BLaER1 treated with 17β-estradiol and CSF1 and Interleukin-3, amounts not matched to agents 10 nM and 100 nM (cell line): ENCODE data around the gene C19orf47.

Source experiments
- H3K27ac ChIP-seq, 11 experiments: shearing (Covaris generic); formaldehyde crosslinking; 2 replicates each; pipeline ENCODE4 v1.8.1; 2022
- H3K27me3 ChIP-seq, 11 experiments: shearing (Covaris generic); formaldehyde crosslinking; 2 replicates each; pipeline ENCODE4 v1.8.1; 2022
- H3K36me3 ChIP-seq, 11 experiments: shearing (Covaris generic); formaldehyde crosslinking; 2 replicates each; pipeline ENCODE4 v1.8.1; 2022
- H3K4me1 ChIP-seq, 10 experiments: shearing (Covaris generic); formaldehyde crosslinking; 2 replicates each; pipeline ENCODE4 v1.8.1; 2022
- H3K4me2 ChIP-seq, 11 experiments: shearing (Covaris generic); formaldehyde crosslinking; 2 replicates each; pipeline ENCODE4 v1.8.1; 2022
- H3K4me3 ChIP-seq, 10 experiments: shearing (Covaris generic); formaldehyde crosslinking; 2 replicates each; pipeline ENCODE4 v1.8.1; 2022
- H3K9ac ChIP-seq, 11 experiments: shearing (Covaris generic); formaldehyde crosslinking; 2 replicates each; pipeline ENCODE4 v1.8.1; 2022
- H3K9me3 ChIP-seq, 11 experiments: shearing (Covaris generic); formaldehyde crosslinking; replicated peaks in 1 of 11; 2 replicates each; pipeline ENCODE4 v1.8.1; 2022
- H4K20me1 ChIP-seq, 11 experiments: shearing (Covaris generic); formaldehyde crosslinking; 2 replicates each; pipeline ENCODE4 v1.8.1; 2022
- Cebpa-rat ChIP-seq, 11 experiments: shearing (Covaris generic); IDR thresholded peaks; 2 replicates each; pipeline ENCODE4 v1.8.1; 2022

The C19orf47 gene

GRCh38 chr19:40348125-40348913 is at the start of gene C19orf47, which contains the start of gene PLD3:
Gene C19orf47, minus strand, starts transcription at chr19:40348397. Its CDS starts 6,540 bp downstream, at chr19:40341857.
Gene PLD3, plus strand, starts transcription at chr19:40348695. Its CDS starts 17,789 bp downstream, at chr19:40366484.
- H3K4me3 ChIP-seq = peak within 1 kb of the TSS; percentile 73 to 84 (median 78)

GRCh38 chr19:40397568-40397906 is 49.3 kb upstream of the C19orf47 start:
- H3K9me3 ChIP-seq = no peaks in the 10 kb centered on the region
- no peak overlapping the region for H3K4me2 ChIP-seq
- TF ChIP-seq Cebpa-rat (IDR thresholded peaks at IDR 0.05) = no peak
- H3K27ac ChIP-seq = no peak overlapping the region
- peaks cover 0 to 8% (median 1%) of the 10 kb centered on the region in 10 experiments; a peak in 10 of 20 replicates for H3K4me1 ChIP-seq
- H3K4me3 ChIP-seq = no peak overlapping the region
- H3K36me3 ChIP-seq = no peaks in the 10 kb centered on the region; a peak in 1 of 22 replicates
- H4K20me1 ChIP-seq = peaks cover 0 to 31% (median 0%) of the 10 kb centered on the region in 11 experiments; a peak in 2 of 22 replicates
- H3K9ac ChIP-seq = no peak overlapping the region
- H3K27me3 ChIP-seq = no peaks in the 10 kb centered on the region

More at GRCh38 chr19:40348125-40348913, at the start of gene C19orf47, which contains the start of gene PLD3:
- Histone ChIP-seq H4K20me1 (peaks cover 0 to 15% (median 3%) of the 10 kb centered on the region in 11 experiments; a peak in 9 of 22 replicates), H3K9ac (peak within 1 kb of the TSS; percentile 77 to 90 (median 86)), H3K9me3 (no peaks in the 10 kb centered on the region), H3K4me2 (peak within 1 kb of the TSS; percentile 90 to 96 (median 93)), H3K27ac (peak within 1 kb of the TSS; percentile 65 to 84 (median 76); a peak in 21 of 22 replicates), H3K4me1 (peaks cover 19 to 48% (median 22%) of the 10 kb centered on the region in 10 experiments), H3K36me3 (peaks cover 0 to 5% (median 2%) of the 10 kb centered on the region in 11 experiments; a peak in 6 of 22 replicates), H3K27me3 (no peaks in the 10 kb centered on the region)
- TF ChIP-seq Cebpa-rat (IDR thresholded peaks at IDR 0.05) = no peak

- no peak for TF ChIP-seq Cebpa-rat (IDR thresholded peaks at IDR 0.05)
- H3K27me3 ChIP-seq = no peaks in the 10 kb centered on the region
- H3K4me3 ChIP-seq = no peak overlapping the region
- H3K36me3 ChIP-seq = no peaks in the 10 kb centered on the region; a peak in 1 of 22 replicates
- H4K20me1 ChIP-seq = peaks cover 0 to 31% (median 0%) of the 10 kb centered on the region in 11 experiments; a peak in 2 of 22 replicates
- no peak overlapping the region for H3K4me2 ChIP-seq
- H3K27ac ChIP-seq = no peak overlapping the region
- peaks cover 0 to 13% (median 4%) of the 10 kb centered on the region in 10 experiments; a peak in 8 of 20 replicates for H3K4me1 ChIP-seq
- H3K9me3 ChIP-seq = no peaks in the 10 kb centered on the region
- no peak overlapping the region for H3K9ac ChIP-seq
Observed at GRCh38 chr19:40396886-40397567, 48.8 kb upstream of the C19orf47 start.

GRCh38 chr19:40395956-40396355 is 47.8 kb upstream of the C19orf47 start:
- Histone ChIP-seq H3K9me3 (no peaks in the 10 kb centered on the region), H3K27me3 (no peaks in the 10 kb centered on the region), H4K20me1 (peaks cover 0 to 31% (median 0%) of the 10 kb centered on the region in 11 experiments; a peak in 2 of 22 replicates), H3K4me2 (no peak overlapping the region), H3K4me1 (peaks cover 0 to 13% (median 5%) of the 10 kb centered on the region in 10 experiments; a peak in 8 of 20 replicates), H3K9ac (no peak overlapping the region), H3K4me3 (no peak overlapping the region), H3K27ac (no peak overlapping the region), H3K36me3 (no peaks in the 10 kb centered on the region; a peak in 1 of 22 replicates)
- no peak for TF ChIP-seq Cebpa-rat (IDR thresholded peaks at IDR 0.05)

GRCh38 chr19:40394816-40395210 is 46.6 kb upstream of the C19orf47 start:
- H4K20me1 ChIP-seq = peaks cover 0 to 31% (median 0%) of the 10 kb centered on the region in 11 experiments; a peak in 2 of 22 replicates
- H3K4me3 ChIP-seq = no peak overlapping the region
- H3K27ac ChIP-seq = no peak overlapping the region
- H3K9me3 ChIP-seq = no peaks in the 10 kb centered on the region
- peaks cover 0 to 13% (median 5%) of the 10 kb centered on the region in 10 experiments; a peak in 8 of 20 replicates for H3K4me1 ChIP-seq
- H3K9ac ChIP-seq = no peak overlapping the region
- no peak overlapping the region for H3K4me2 ChIP-seq
- H3K27me3 ChIP-seq = no peaks in the 10 kb centered on the region
- TF ChIP-seq Cebpa-rat (IDR thresholded peaks at IDR 0.05) = no peak
- H3K36me3 ChIP-seq = no peaks in the 10 kb centered on the region; a peak in 1 of 22 replicates

- Histone ChIP-seq H3K36me3 (no peaks in the 10 kb centered on the region; a peak in 1 of 22 replicates), H3K4me2 (no peak overlapping the region), H4K20me1 (peaks cover 0 to 31% (median 0%) of the 10 kb centered on the region in 11 experiments; a peak in 2 of 22 replicates), H3K9me3 (no peaks in the 10 kb centered on the region), H3K27me3 (no peaks in the 10 kb centered on the region), H3K27ac (no peak overlapping the region), H3K9ac (no peak overlapping the region), H3K4me3 (no peak overlapping the region), H3K4me1 (peaks cover 0 to 13% (median 5%) of the 10 kb centered on the region in 10 experiments; a peak in 8 of 20 replicates)
- no peak for TF ChIP-seq Cebpa-rat (IDR thresholded peaks at IDR 0.05)
Observed at GRCh38 chr19:40393894-40394815, 46.0 kb upstream of the C19orf47 start.

GRCh38 chr19:40392894-40393517 is 44.8 kb upstream of the C19orf47 start:
- Histone ChIP-seq H4K20me1 (peaks cover 0 to 31% (median 0%) of the 10 kb centered on the region in 11 experiments; a peak in 2 of 22 replicates), H3K36me3 (no peaks in the 10 kb centered on the region; a peak in 1 of 22 replicates), H3K27ac (no peak overlapping the region), H3K4me1 (peaks cover 0 to 12% (median 4%) of the 10 kb centered on the region in 10 experiments; a peak in 8 of 20 replicates), H3K9me3 (no peaks in the 10 kb centered on the region), H3K9ac (no peak overlapping the region), H3K4me2 (peak overlapping the region in 2 of 11 experiments; percentile 31 to 42; a peak in 2 of 22 replicates), H3K27me3 (no peaks in the 10 kb centered on the region), H3K4me3 (no peak overlapping the region)
- no peak for TF ChIP-seq Cebpa-rat (IDR thresholded peaks at IDR 0.05)
